Psoas muscle (tissue), 8 donors: ENCODE measurements around the gene FOLR2. TPM values are rescaled to one million over a fixed set of nuclear protein-coding genes. Genes with fewer than 3 reads are reported as not detected.

Experiments
- ATAC-seq, 4 donors: fragments of 200-7000 bp; cut with Tn5 transposase; one replicate each; pipeline ENCODE4 v1.9.1; 2020; ENCODE audit warnings: moderate library complexity in 3 of 4, mild to moderate bottlenecking in 2 of 4
- DNase-seq, 2 donors: peaks; one replicate each; pipeline ENCODE4 v3.0.0-alpha.2; 2020
- H3K27ac ChIP-seq: fragments of 200-600 bp; one replicate; pipeline ENCODE4 v1.8.0; 2022
- H3K27me3 ChIP-seq, 3 donors: fragments of 200-600 bp in 1 of 3; one replicate each; pipeline versions ENCODE4 v1.6.1 to v1.8.0; 2013 to 2022; ENCODE audit warnings: low read length in 2 of 3, mild to moderate bottlenecking in 2 of 3, moderate library complexity in 1 of 3; ENCODE audit not compliant: insufficient read depth in 3 of 3
- H3K36me3 ChIP-seq, 2 donors: fragments of 200-600 bp in 1 of 2; one replicate each; pipeline versions ENCODE4 v1.6.1 to v1.8.0; 2013 to 2022; ENCODE audit warnings: low read depth in 1 of 2, mild to moderate bottlenecking in 1 of 2, moderate library complexity in 1 of 2; ENCODE audit not compliant: insufficient read depth in 1 of 2
- H3K4me1 ChIP-seq: fragments of 200-600 bp; one replicate; pipeline ENCODE4 v1.8.0; 2022
- H3K4me3 ChIP-seq: fragments of 200-600 bp; one replicate; pipeline ENCODE4 v1.8.0; 2022; ENCODE audit warnings: mild to moderate bottlenecking
- H3K9me3 ChIP-seq: fragments of 200-600 bp; one replicate; pipeline ENCODE4 v1.8.0; 2022
- CTCF ChIP-seq: fragments of 200-600 bp; IDR thresholded peaks from one replicate; pipeline ENCODE4 v1.8.0; 2022; ENCODE audit warnings: antibody characterized with exemption
- WGBS, 3 donors: extraction: QIAGEN DNeasy Blood & Tissue Kit; methylation state at CpG; one replicate each; pipeline versions ENCODE4 v1.1.6 to v1.1.7; 2013; 5-methylcytosine and 5-hydroxymethylcytosine counted together
- intact Hi-C, 2 donors: fragments of 100-400 bp; cut with DNase I; formaldehyde crosslinking; loops; one replicate each; pipeline versions ENCODE4 v1.11.0 to v1.14.2; 2022
- polyA plus RNA-seq, 3 donors: library from polyadenylated mRNA; stranded (reverse); fragments of 200-250 nt; gene quantifications; one replicate each; pipeline ENCODE4 v1.2.3, GENCODE V29; 2013
- total RNA-seq, 4 donors: library from RNA; stranded (reverse); fragmentation: NEBNext Ultra II Directional in 2 of 4; extraction: Animal tissue kit (Norgen Biotek cat#: 25700) in 2 of 4; gene quantifications; one replicate each; pipeline versions ENCODE4 v1.2.1 to v1.2.4, GENCODE V29; 2021 to 2023
- donor health status: healthy with polysubstance abuse.
- donor health status: DM: no; HTN: no; CAD: no; lungs with moderate emphysema.
- donor health status: Bipolar disorder and iron deficiency.
- donor health status: healthy.
- donor health status: DM: yes; HTN: yes; CAD: no.
- donor health status: DM: no; HTN: no; CAD: no.
- donor health status: DM: no; HTN: no; CAD: no.
- donor health status: DM: yes; HTN: yes; CAD: no.

Gene FOLR2
- total and polyA plus RNA-seq, 7 donors: 2.9 to 14.2 (median 5.3) TPM

GRCh38 chr11:72235351-72236057 is 18.9 kb downstream of the FOLR2 start:
- ATAC-seq (no peak), DNase-seq (no peak)
- intact Hi-C loops: loop anchor here (5.0 to 10.0 kb wide), 4 partner anchors 121 to 221 kb away; partner anchors contain the start of genes ANAPC15 (in 1 of the 2) and CLPB (in 1 of the 2)
- Histone ChIP-seq H3K36me3 (peaks cover 0 to 80% of the 10 kb centered on the region in 2 donors), H3K9me3 (no peaks in the 10 kb centered on the region), H3K27me3 (no peaks in the 10 kb centered on the region), H3K27ac (no peak overlapping the region), H3K4me1 (peaks cover 10% of the 10 kb centered on the region), H3K4me3 (no peak overlapping the region)
- WGBS, 3 donors: 92 to 97% (median 93%) methylated on average over 13 to 17 of the region's 17 CpGs
- no peak for TF ChIP-seq CTCF

DNA sequence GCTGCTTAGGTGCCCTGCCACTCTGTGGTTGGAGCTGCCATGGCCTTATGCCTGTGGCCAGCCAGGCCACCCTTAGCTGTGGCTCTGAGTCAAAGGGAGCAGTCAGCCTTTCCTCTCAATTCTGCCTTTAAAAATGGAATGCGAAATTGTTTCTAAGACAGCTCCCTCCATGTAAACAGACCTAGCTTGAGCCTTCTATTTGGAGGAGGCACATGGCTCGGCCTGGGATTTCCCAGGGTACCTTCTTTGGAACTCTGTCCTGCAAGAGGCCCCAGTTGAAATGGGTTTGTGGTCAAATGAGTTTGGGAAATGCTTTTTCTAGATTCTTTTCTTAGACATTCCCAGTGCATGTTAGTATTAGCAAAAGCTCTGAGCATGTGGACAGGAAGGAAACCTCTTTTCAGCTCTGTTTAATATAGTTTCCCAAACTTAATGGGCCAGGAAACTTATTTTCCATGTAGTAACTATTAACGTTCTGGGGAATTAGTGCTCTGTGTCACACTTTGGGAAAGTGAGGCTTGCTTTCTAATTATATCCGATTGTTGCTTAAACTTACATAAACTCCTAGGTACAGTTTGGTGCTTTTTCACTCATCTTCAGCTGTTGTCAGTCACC is 19.6 kb downstream of the FOLR2 start:
- 38 to 56% (median 46%) methylated on average over 4 of the region's 4 CpGs for WGBS, 3 donors
- Histone ChIP-seq H3K4me1 (peaks cover 10% of the 10 kb centered on the region), H3K27me3 (peaks cover 0 to 4% (median 0%) of the 10 kb centered on the region in 3 donors), H3K9me3 (no peaks in the 10 kb centered on the region), H3K36me3 (peaks cover 0 to 73% of the 10 kb centered on the region in 2 donors), H3K4me3 (no peak overlapping the region), H3K27ac (peak overlapping the region; percentile 36)
- TF ChIP-seq CTCF: no peak
- intact Hi-C loops: loop anchor here (5.0 to 10.0 kb wide), 4 partner anchors 121 to 221 kb away; partner anchors contain the start of genes ANAPC15 (in 1 of the 2) and CLPB (in 1 of the 2)
- ATAC-seq (no peak), DNase-seq (no peak)

- ATAC-seq (no peak), DNase-seq (no peak)
- Histone ChIP-seq H3K4me3 (no peak overlapping the region), H3K27ac (no peak overlapping the region), H3K4me1 (peaks cover 10% of the 10 kb centered on the region), H3K27me3 (peaks cover 0 to 4% (median 0%) of the 10 kb centered on the region in 3 donors), H3K9me3 (no peaks in the 10 kb centered on the region), H3K36me3 (peaks cover 0 to 68% of the 10 kb centered on the region in 2 donors)
- intact Hi-C loops: loop anchor here (5.0 to 10.0 kb wide), 4 partner anchors 122 to 222 kb away; partner anchors contain the start of genes ANAPC15 (in 1 of the 2) and CLPB (in 1 of the 2)
- WGBS, 3 donors: 54 to 75% (median 66%) methylated on average over 2 of the region's 2 CpGs
- TF ChIP-seq CTCF: no peak
These were observed 20.1 kb downstream of the FOLR2 start for GRCh38 chr11:72236774-72237111.

DNA sequence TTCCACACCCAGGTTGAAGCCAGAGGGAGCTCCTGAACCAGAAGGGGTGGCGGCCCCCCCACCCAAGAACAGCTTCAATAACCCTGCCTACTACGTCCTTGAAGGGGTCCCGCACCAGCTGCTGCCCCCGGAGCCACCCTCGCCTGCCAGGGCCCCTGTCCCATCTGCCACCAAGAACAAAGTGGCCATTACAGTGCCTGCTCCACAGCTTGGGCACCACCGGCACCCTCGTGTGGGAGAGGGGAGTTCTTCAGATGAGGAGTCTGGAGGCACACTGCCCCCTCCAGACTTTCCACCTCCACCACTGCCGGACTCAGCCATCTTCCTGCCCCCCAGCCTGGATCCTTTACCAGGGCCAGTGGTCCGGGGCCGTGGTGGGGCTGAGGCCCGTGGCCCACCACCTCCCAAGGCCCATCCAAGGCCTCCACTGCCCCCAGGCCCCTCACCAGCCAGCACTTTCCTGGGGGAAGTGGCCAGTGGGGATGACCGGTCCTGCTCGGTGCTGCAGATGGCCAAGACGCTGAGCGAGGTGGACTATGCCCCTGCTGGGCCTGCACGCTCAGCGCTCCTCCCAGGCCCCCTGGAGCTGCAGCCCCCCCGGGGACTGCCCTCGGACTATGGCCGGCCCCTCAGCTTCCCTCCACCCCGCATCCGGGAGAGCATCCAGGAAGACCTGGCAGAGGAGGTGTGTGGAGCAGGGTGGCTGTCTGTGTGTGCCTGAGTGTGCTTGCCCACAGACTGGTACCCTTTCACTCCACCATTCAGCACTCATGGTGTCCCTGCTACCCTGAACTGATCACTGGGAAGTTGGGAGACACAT is 20.7 kb downstream of the FOLR2 start:
- Histone ChIP-seq H3K36me3 (peaks cover 0 to 62% of the 10 kb centered on the region in 2 donors), H3K4me3 (no peak overlapping the region), H3K27me3 (peaks cover 0 to 10% (median 1%) of the 10 kb centered on the region in 3 donors), H3K9me3 (no peaks in the 10 kb centered on the region), H3K4me1 (peaks cover 10% of the 10 kb centered on the region), H3K27ac (no peak overlapping the region)
- 77 to 79% (median 77%) methylated on average over 17 to 22 of the region's 22 CpGs for WGBS, 3 donors
- DNase-seq (no peak), ATAC-seq (no peak)
- intact Hi-C loops: loop anchor here (5.0 to 10.0 kb wide), 4 partner anchors 123 to 223 kb away; partner anchors contain the start of genes ANAPC15 (in 1 of the 2) and CLPB (in 1 of the 2)
- no peak for TF ChIP-seq CTCF
